Measurements from ENCODE around the gene ERP44.

DNA sequence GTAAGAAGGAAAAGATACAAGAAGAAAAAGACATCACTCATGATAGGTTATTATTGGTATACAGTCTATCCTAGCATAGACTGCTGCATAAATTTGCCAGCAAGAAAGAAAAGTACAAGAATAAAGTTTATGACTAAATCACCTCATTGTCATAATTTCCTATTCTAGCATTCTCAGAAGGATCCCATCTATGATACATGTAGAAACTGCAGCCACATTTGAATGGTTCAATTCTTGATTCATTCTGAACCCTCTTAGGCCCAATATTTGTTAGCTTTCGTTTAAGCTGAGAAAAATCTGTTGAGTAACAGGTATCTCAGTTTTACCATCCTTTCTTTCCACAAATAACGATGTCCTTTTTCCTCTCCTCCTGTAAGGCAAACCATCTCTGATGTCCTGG lies 21.5 kb upstream of the ERP44 start:
- TF ChIP-seq, protein P1, sequence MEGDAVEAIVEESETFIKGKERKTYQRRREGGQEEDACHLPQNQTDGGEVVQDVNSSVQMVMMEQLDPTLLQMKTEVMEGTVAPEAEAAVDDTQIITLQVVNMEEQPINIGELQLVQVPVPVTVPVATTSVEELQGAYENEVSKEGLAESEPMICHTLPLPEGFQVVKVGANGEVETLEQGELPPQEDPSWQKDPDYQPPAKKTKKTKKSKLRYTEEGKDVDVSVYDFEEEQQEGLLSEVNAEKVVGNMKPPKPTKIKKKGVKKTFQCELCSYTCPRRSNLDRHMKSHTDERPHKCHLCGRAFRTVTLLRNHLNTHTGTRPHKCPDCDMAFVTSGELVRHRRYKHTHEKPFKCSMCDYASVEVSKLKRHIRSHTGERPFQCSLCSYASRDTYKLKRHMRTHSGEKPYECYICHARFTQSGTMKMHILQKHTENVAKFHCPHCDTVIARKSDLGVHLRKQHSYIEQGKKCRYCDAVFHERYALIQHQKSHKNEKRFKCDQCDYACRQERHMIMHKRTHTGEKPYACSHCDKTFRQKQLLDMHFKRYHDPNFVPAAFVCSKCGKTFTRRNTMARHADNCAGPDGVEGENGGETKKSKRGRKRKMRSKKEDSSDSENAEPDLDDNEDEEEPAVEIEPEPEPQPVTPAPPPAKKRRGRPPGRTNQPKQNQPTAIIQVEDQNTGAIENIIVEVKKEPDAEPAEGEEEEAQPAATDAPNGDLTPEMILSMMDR (IDR thresholded peaks at IDR 0.05) = no peak
- no peak for TF ChIP-seq POLR2AphosphoS5 (IDR thresholded peaks at IDR 0.05)

Data from breast epithelium (tissue), 3 donors.